SK-MEL-5 (cell line): ENCODE data around the gene SLC41A3. TPM values are rescaled to one million over a fixed set of nuclear protein-coding genes. Genes with fewer than 3 reads are reported as not detected.
A peak's percentile ranks its signal among the peaks of the same experiment; 100 is the strongest.
"Not testable (repeated sequence)": the region's sequence is repeated elsewhere in the genome, so short reads cannot be mapped to it uniquely, and the experiment has no call there.

ENCODE experiments used
- DNase-seq: peaks from one replicate; pipeline ENCODE4 v3.0.0-alpha.2; 2016; ENCODE audit warnings: low read depth, low spot score
- in situ Hi-C: cut with HindIII; loops from 2 replicates; pipeline ENCODE4 v1.10.0; 2016; ENCODE audit warnings: low sequenced_read_pairs, high pct_unique_total_duplicates, low pct_unique_long_range_greater_than_20kb
- total RNA-seq: library from RNA; depleted of rRNA; stranded (reverse); fragments of >200 nt; shearing (Covaris generic); gene quantifications from 2 replicates; pipeline ENCODE4 v1.2.3, GENCODE V29; 2014

Gene SLC41A3
- total RNA-seq, 1 experiment from 2014 or later = 42.1 TPM

GRCh38 chr3:126098391-126098858 lies 14.5 kb upstream of the SLC41A3 start:
- in situ Hi-C loops = no loop called here
- DNase-seq = no peak

- in situ Hi-C loops = no loop called here
- DNase-seq = no peak
Observed at GRCh38 chr3:126097801-126098200, 13.9 kb upstream of the SLC41A3 start.

GRCh38 chr3:126096274-126096673 lies 12.3 kb upstream of the SLC41A3 start:
- in situ Hi-C loops, DNase-seq: not testable (repeated sequence)

- DNase-seq, in situ Hi-C loops: not testable (repeated sequence)
Observed at GRCh38 chr3:126092128-126092527, 8.2 kb upstream of the SLC41A3 start.

GRCh38 chr3:126087552-126088175 lies 3.7 kb upstream of the SLC41A3 start:
- no peak for DNase-seq
- in situ Hi-C loops = no loop called here

- no peak for DNase-seq
- in situ Hi-C loops = no loop called here
Observed at GRCh38 chr3:126085841-126086240, 1.9 kb upstream of the SLC41A3 start.

- no peak for DNase-seq
- in situ Hi-C loops = no loop called here
Observed at GRCh38 chr3:126085276-126085675, 1.4 kb upstream of the SLC41A3 start.

GRCh38 chr3:126084768-126085180 lies 850 bp upstream of the SLC41A3 start:
- DNase-seq = no peak

GRCh38 chr3:126083511-126083912 lies 412 bp downstream of the SLC41A3 start:
- in situ Hi-C loops = no loop called here
- peak; percentile 36 for DNase-seq

More at GRCh38 chr3:126084768-126085180, 850 bp upstream of the SLC41A3 start:
- in situ Hi-C loops = no loop called here

GRCh38 chr3:126083138-126083445 lies 832 bp downstream of the SLC41A3 start:
- DNase-seq = no peak
- in situ Hi-C loops = no loop called here

GRCh38 chr3:126082362-126083137 lies 1.4 kb downstream of the SLC41A3 start:
- in situ Hi-C loops = no loop called here
- no peak for DNase-seq

GRCh38 chr3:126081618-126082361 lies 2.1 kb downstream of the SLC41A3 start:
- in situ Hi-C loops = no loop called here
- DNase-seq = peak; percentile 25

- DNase-seq = no peak
- in situ Hi-C loops = no loop called here
Observed at GRCh38 chr3:126080970-126081369, 3.0 kb downstream of the SLC41A3 start.

GRCh38 chr3:126078866-126079265 lies 5.1 kb downstream of the SLC41A3 start:
- in situ Hi-C loops = no loop called here
- no peak for DNase-seq

- DNase-seq = no peak
- in situ Hi-C loops = no loop called here
Observed at GRCh38 chr3:126077754-126078153, 6.2 kb downstream of the SLC41A3 start.

- in situ Hi-C loops = no loop called here
Observed at GRCh38 chr3:126076140-126076539, 7.8 kb downstream of the SLC41A3 start.

GRCh38 chr3:126070146-126070545 lies 13.8 kb downstream of the SLC41A3 start:
- in situ Hi-C loops = no loop called here

More at GRCh38 chr3:126076140-126076539, 7.8 kb downstream of the SLC41A3 start:
- no peak for DNase-seq

GRCh38 chr3:126067959-126068358 lies 16.0 kb downstream of the SLC41A3 start:
- in situ Hi-C loops = no loop called here
- no peak for DNase-seq

More at GRCh38 chr3:126070146-126070545, 13.8 kb downstream of the SLC41A3 start:
- DNase-seq = no peak
